T-helper 1 cell (primary cell): ENCODE results near the gene CDR2L.
"Not testable (repeated sequence)": the region's sequence is repeated elsewhere in the genome, so short reads cannot be mapped to it uniquely, and the experiment has no call there.

ENCODE experiments used
- DNase-seq, 5 donors: peaks; one replicate each; pipeline ENCODE4 v3.0.0-alpha.2; 2012 to 2020

The CDR2L gene

DNA sequence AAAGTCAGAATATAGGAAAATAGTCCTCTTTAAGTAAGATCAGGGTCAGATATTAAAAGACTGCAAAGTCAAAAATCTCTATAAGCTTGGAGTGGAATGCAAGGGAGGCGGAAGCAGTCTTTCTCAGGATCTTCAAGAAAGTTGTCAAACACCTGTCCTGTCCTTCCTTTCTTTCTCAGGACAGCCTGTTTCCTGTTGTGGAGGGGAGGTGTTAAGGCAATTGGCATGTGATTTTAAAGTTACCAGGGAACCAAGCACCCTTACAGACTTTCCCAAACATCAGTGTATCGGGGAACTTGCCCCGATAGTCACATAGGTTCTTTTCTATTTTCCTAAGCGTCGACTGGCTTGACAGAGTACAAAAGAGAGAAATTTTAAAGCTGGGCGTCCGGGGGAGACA, 57.3 kb downstream of the CDR2L start:
- DNase-seq, result no peak

GRCh38 chr17:75045946-75046406, 58.5 kb downstream of the CDR2L start:
- DNase-seq, result not testable (repeated sequence)

DNA sequence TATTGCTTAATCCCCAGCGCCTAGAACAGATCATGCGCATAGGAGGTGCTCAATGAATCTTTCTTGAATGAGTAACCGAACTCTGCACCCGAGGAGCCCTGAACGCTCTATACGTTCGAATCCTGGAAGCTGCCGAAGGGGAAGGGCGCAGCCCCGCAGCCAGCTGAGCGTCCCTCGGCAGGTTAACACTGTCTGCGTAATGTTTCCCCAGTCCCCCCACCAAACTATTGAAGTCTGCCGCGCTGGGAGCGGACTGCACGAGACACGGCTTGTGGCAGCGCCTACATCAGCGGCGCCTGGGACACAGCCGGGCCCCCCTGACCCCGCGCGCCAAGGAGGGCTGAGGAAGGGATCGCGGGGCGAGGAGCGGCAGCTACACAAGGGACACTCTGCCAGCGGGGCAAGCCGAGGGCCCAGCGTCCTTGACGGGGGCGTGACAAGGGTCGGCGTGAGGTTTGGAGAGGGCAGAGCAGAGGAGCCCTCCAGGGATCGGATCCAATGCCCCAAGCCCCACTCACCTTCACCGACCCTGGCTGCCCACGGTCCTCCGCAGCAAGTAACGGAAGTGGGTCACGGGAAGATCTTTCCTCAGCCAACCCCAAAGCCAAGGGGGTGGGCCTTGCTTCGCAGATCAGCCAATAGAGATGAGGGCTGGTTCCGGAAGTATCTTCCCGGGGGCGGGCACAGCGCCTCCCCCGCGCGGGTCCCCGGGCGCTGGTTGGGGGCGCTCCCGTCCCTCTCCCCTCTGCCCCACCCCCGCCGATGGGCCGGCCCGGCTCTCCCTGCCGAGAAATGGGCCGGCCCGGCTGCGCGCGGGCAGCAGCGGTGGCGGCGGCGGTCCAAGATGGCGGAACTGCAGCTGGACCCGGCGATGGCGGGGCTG, 59.2 kb downstream of the CDR2L start, which contains the start of the genes ATP5PD and KCTD2:
Gene ATP5PD, minus strand, starts transcription at position 563 of the 883 bp plus-strand sequence. CDS start 4,319 bp downstream, outside the sequence.
Gene KCTD2, plus strand, starts transcription at position 819 of the 883 bp plus-strand sequence. Its CDS starts 26 bp downstream, at position 845.
- DNase-seq, result peak; percentile 86 to 97 (median 92)

GRCh38 chr17:75047398-75048098, 60.1 kb downstream of the CDR2L start:
- DNase-seq, result peak in 3 of 5 donors; percentile 17 to 26 (median 18)

- no peak for DNase-seq
These were observed 60.9 kb downstream of the CDR2L start for GRCh38 chr17:75048249-75048878.

DNA sequence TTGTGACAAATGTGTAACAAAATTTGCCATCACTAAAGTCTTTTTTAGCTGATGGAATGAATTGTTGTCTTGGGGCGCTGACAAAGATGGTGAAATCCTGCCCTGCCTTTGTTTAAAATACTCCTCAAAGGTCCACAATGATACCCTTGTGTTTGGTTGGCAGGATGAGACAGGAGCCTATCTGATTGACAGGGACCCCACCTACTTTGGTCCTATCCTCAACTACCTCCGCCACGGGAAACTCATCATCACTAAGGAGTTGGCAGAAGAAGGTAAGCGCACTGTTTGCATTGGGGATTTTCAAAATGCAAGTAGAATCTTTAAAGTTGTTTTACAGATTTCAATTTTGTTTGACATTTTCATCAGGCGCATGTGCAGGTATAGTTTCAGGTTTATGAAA, 61.6 kb downstream of the CDR2L start:
- no peak for DNase-seq

DNA sequence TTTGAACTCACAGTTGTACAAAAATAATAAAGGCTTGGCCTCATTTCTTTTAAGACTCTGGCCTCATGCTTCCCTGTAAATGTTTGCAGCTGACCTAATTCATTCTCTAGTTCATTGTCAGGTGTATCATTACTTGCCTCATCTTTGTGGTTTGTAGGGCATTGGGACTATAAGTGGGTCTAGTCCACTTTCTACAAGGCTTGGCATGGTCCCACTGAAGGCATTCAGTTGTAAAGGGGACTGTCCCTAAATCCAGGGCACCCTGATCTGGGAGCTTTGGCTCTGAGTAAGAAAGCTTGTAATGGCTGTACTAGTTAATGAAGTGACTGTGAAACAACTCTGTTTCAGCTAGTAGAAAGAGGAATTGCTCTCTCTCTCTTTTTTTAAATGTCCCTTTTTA, 62.3 kb downstream of the CDR2L start:
- no peak for DNase-seq

- no peak for DNase-seq
These were observed 64.5 kb downstream of the CDR2L start for GRCh38 chr17:75051941-75052340.
